OCI-LY1 (cell line): Measurements from ENCODE around the gene HOXD10.

Experiments
- CTCF ChIP-seq: fragments of 200-600 bp; sonication (generic), shearing (Covaris generic); IDR thresholded peaks from 2 replicates; pipeline ENCODE4 v1.5.1; 2017; ENCODE audit warnings: mild to moderate bottlenecking, antibody characterized with exemption, low read length, moderate library complexity, mixed read lengths
- EZH2 ChIP-seq: fragments of 200-600 bp; sonication (generic), shearing (Covaris generic); IDR thresholded peaks from 2 replicates; pipeline ENCODE4 v1.8.0; 2017; ENCODE audit warnings: borderline replicate concordance, mixed run types, mild to moderate bottlenecking, antibody characterized with exemption, low read length, moderate library complexity, mixed read lengths

- TF ChIP-seq CTCF (peak; percentile 82), EZH2 (no peak)
These were observed 5.3 kb upstream of the HOXD10 start for GRCh38 chr2:176111309-176111663.
